Gastroesophageal sphincter (tissue), 3 donors: ENCODE results near the gene GABBR2.

Experiments
- CTCF ChIP-seq, 4 experiments: fragments of 200-600 bp in 2 of 4; fragments of 450-650 bp in 2 of 4; sonication (generic) in 1 of 4; IDR thresholded peaks; one replicate each; pipeline ENCODE4 v1.5.1; 2017 to 2019; ENCODE audit warnings: antibody characterized with exemption in 4 of 4, mild to moderate bottlenecking in 2 of 4, moderate library complexity in 2 of 4
- EP300 ChIP-seq: sonication (generic); formaldehyde crosslinking; IDR thresholded peaks from one replicate; pipeline ENCODE4 v1.6.1; 2017; ENCODE audit warnings: antibody characterized with exemption, mild to moderate bottlenecking
- POLR2A ChIP-seq, 2 donors: fragments of 450-650 bp; IDR thresholded peaks; one replicate each; pipeline ENCODE4 v1.6.1; 2017; ENCODE audit warnings: antibody characterized with exemption in 2 of 2, mild to moderate bottlenecking in 2 of 2, moderate library complexity in 1 of 2
- POLR2AphosphoS5 ChIP-seq: sonication (generic); formaldehyde crosslinking; IDR thresholded peaks from one replicate; pipeline ENCODE4 v1.6.1; 2017; ENCODE audit warnings: antibody characterized with exemption

DNA sequence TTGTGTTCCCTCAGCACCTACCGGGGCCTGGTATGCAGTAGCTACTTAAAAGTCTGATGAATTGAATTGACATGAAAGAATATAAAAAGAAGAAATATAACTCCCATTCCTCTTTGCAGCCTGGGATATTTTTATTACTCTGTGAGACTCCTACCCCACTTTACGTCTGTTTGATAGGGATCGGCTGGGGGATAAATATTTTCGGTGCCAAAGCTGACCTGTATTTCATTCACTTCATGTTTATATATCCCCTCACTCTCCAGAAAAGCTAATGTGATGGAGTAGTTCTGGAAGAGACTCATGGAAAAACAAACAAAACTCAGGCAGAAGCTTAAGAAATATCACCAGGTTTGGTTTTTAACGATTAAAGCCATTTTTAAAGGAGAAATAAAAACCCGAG is 345.1 kb downstream of the GABBR2 start:
- no peak for TF ChIP-seq CTCF (IDR thresholded peaks at IDR 0.05)
- no peak for TF ChIP-seq POLR2AphosphoS5
- no peak for TF ChIP-seq POLR2A (IDR thresholded peaks at IDR 0.05)
- TF ChIP-seq EP300: no peak
